ENCODE results near the gene CXCL11.
"Not testable (repeated sequence)": the region's sequence is repeated elsewhere in the genome, so short reads cannot be mapped to it uniquely, and the experiment has no call there.

Gene CXCL11

GRCh38 chr4:76035799-76036380, at the start of gene CXCL11:
Gene CXCL11 (minus strand): TSS chr4:76036070. CDS start chr4:76035987, 83 bp downstream.
- DNase-seq, result no peak

DNA sequence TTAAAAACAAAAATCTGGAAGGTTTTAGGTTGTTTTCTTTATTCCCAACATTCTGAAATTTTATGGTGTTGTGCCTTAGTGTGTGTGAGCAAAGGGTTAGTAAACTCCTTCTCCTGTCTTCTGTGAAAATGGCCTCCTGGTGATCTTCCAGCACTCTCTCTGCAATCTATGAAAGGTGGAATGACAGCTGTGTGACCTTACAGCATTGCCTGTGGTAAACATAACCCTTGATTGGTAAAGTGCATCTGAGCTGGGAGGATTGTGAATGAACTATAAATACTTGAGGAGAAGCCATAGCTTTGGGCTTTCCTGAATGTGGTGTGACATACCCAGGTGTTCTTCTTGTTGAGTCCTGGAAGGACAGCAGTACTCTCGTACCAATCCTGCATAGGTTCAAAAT, 48.7 kb upstream of the CXCL11 start:
- no peak for DNase-seq

GRCh38 chr4:76083386-76083988, 47.6 kb upstream of the CXCL11 start:
- no peak for DNase-seq

DNA sequence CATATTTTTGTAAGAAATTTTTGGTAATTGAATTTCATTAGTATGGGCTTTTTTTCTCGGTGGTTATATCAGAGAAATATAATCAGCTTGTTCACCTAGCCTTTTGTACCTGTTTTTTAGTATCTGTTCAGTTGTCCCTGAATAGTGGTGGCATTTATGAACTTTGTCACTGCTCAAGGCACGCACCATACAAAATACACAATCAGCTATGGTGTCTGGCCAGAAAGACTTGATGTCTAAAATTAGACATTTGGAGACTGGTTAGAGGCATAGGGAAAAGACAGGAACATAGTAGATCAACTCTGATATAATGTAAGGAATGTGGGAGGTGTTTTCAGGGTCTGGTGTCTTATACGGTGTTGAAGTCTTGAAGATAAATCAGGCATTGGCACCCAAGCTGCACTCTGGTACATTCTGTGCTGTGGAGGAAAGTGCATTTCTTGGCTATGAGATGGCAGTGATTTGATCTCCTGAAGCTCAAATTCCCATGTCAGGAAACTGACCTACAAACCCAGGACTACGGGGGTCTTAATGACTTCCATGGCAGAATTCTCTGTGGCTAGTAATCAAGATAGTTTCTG, 42.3 kb upstream of the CXCL11 start:
- no peak for DNase-seq

DNA sequence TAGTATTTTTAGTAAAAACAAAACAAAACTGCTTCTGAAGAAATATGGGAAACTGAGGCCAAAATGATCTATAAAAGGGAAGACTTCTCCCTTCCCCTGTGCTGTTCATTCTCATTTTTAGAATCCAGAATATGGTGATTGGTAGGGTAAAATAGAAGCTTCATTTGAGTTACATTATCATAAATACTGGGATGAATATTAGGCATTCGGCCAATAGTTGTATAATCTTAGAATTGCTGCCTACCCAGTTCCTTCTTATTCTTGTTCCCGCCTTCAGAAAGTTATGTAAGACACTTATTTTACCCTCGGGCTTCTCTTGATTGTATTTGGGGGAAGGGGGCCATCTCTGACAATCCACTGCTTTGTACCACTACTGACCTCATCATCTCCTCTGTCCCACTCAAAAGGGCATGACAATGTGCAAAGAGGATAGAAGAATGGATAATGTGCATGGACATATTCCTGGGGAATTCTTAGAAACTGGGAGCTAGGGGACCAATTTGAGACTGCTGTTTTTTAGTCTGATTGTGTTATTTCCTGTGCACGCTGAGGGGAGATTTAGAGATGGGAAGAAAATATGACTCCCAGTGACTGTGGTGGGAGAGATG, 39.2 kb upstream of the CXCL11 start:
- no peak for DNase-seq

DNA sequence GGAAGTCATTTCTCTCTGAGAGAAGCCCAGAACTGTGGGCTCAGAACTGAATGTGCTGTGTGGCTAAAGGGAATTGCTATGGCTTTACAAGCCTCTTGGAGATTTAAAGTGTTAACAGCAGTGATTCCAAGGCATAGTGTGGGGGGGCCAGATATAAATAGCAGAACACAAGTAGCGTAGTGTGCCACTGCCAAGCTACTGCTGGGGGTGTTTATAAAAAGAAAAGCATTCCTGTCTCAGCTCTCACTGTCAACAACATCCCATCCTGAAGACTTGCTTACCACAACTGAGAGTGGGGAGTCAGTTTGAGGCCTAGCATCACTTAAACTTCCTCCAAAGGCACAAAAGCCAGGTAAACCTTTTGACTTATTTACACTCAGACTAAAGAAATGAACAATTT, 38.6 kb upstream of the CXCL11 start, which contains the start of gene ART3:
Gene ART3 (plus strand): TSS at position 242 of the 400 bp plus-strand sequence. CDS start 1,181 bp downstream, outside the sequence.
- no peak for DNase-seq

- DNase-seq, result no peak
Observed at GRCh38 chr4:76072760-76073159, 36.9 kb upstream of the CXCL11 start.

- peak; percentile 1 for DNase-seq
Observed at GRCh38 chr4:76067652-76068286, 31.9 kb upstream of the CXCL11 start.

GRCh38 chr4:76066546-76066945, 30.7 kb upstream of the CXCL11 start:
- no peak for DNase-seq

DNA sequence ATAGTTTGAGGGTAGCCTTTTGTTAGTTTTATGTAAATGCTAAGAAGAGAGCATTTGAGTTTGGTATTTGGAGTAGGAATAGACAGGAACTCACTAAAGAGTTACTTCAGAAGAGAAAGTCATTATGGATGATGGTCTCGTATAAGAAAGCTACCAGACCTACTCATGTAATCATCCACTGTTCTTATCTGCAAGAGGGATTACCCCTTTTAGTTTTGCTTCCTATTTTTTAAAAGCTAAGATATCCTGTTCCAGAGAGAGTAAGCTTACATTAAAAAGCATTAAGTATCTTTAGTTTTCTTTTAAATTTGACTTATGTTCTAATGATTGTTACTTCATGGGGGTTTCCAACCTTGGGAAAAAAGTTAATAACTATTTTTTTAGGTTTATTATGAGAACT, 26.1 kb upstream of the CXCL11 start:
- DNase-seq, result no peak

DNA sequence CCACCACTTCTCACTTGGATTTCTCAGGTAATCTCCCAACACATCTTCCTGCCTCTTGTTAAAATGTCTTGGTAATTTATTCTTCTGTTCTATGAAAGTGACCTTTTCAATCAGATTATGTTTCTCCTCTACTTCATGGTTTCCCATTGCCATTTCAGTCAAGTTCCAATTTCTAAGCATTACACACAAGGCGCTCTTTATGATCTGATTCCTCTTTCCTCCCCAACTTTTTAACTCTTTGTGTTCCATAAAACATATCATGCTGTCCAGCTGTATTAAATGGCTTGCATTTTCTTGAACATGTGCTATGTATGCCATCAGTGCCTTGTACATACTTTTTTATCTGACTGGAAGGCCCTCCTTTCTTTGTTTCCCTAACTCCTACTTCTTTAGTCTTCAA, 25.6 kb upstream of the CXCL11 start:
- DNase-seq, result no peak

DNA sequence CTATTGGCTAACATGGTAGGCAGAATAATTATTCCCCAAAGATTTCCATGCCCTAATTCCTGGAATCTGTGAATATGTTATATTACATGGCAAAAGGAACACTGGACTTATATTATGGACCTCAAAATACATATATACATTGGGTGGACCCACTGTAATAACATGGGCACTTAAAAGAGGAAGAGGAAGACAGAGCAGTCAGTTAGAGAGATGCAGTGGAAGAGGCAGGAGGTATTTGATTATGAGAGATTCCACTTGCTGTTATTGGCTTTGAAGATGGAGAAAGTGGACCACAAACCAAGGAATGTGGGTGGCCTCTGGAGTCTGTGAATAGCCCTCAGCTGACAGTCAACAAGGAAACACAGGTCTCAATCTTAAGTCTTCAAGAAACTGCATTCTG, 24.6 kb upstream of the CXCL11 start:
- no peak for DNase-seq

DNA sequence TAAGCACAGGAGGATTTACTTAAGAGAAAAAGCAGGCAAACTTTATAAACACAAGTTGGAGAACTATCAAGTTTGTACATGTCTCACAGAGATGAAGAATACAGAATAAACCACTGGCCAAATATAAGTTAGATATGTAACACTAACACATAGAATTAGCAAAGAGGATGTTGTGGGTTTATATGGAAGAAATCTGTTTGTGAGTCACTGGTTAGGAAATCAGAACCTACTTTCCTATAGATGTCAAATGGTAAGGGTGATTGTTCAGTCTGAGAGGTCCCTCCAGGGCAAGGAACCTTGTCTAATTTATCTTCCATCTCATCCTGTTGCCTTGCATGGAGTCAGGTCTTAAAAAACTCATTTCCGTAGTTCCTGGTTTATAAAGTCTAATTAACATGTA, 23.9 kb upstream of the CXCL11 start:
- no peak for DNase-seq

DNA sequence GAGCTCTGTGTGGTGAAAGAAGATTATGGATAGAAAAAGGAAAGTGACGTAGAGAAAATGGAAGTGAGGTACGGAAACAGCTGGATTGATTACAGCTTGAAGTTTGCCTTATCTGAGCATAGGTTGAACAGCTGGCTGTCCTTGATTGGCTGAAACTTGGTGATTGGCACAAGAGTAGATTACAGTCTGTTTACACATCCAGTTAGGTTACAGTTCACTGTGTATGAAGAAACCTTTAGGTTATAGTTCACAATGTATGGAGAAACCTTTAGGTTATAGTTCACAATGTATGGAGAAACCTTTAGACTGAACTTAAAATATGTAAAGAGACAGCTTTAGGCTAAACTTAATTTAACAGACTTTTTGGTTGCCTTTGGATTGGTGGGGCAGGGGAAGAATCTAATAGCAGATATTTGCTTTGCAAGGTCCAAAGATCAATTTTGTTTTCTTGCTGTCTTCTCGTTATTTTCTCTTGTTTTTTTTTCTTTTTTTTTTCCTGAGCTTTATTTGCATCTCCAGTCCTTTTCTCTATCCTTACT, 23.1 kb upstream of the CXCL11 start:
- DNase-seq, result no peak

DNA sequence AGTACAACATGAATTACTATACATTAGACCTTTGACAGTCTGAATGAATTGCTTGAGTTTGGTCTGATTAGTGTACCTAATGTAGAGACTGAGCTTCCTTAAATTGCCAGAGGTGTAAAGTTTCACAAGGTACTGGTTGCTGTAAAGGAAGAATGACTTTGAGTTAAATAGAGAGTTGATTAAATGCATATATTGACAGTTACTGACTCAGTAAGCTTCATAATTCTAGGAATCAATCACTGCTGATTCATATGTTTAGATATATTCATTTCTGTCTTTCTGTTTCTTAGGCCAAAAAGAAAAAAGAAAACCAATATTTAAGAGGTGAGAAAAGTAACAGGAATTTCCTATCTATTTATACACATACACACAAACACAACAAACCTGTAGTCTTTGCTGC, 22.4 kb upstream of the CXCL11 start:
- DNase-seq, result no peak

DNA sequence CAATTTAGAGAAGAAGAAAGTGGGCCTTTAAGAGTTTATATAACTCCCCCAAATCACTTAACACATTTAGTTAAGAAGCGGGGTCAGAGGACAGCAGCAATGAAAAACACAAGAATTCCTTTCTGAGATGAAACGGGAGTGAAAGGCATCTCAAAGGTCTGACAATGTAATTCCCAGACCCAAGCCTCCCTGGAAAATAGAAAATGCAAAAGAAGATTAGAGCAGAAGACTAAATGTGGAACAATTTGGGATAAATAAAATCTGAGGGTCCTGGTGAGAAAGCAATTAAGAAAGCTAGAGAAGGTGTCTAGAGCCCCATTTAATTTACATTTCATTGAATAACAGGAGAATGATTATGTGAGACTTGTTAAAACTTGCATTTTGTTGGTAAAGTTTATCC, 19.6 kb upstream of the CXCL11 start:
- no peak for DNase-seq

DNA sequence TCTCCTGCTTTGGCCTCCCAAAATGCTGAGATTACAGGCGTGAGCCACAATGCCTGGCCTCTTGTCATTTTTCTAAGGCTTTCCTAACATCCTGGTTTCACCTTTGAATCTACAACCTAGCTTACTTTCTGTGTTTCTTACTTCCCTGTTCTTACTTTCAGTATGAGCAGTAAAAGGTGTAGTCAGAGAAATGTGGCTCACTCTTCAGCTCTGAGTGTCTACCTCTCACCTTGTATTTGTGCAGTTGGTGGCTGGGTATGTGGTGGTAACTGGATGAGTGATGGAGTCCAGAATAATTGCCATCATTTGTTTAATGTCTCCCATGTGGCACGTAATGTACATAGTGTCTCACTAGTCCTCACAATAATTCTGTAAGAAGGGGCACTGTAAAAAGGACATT, 19.1 kb upstream of the CXCL11 start:
- DNase-seq, result no peak

GRCh38 chr4:76053730-76054129, 17.9 kb upstream of the CXCL11 start:
- DNase-seq, result no peak

GRCh38 chr4:76050560-76051050, 14.7 kb upstream of the CXCL11 start:
- not testable (repeated sequence) for DNase-seq

DNA sequence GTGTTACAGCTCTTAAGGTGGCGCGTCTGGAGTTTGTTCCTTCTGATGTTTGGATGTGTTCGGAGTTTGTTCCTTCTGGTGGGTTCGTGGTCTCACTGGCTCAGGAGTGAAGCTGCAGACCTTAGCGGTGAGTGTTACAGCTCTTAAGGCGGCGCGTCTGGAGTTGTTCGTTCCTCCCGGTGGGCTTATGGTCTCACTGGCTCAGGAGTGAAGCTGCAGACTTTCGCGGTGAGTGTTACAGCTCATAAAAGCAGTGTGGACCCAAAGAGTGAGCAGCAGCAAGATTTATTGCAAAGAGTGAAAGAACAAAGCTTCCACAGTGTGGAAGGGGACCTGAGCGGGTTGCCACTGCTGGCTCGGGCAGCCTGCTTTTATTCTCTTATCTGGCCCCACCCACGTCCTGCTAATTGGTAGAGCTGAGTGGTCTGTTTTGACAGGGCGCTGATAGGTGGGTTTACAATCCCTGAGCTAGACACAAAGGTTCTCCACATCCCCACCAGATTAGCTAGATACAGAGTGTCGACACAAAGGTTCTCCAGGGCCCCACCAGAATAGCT, 14.1 kb upstream of the CXCL11 start:
- not testable (repeated sequence) for DNase-seq

GRCh38 chr4:76044686-76045085, 8.8 kb upstream of the CXCL11 start:
- not testable (repeated sequence) for DNase-seq

DNA sequence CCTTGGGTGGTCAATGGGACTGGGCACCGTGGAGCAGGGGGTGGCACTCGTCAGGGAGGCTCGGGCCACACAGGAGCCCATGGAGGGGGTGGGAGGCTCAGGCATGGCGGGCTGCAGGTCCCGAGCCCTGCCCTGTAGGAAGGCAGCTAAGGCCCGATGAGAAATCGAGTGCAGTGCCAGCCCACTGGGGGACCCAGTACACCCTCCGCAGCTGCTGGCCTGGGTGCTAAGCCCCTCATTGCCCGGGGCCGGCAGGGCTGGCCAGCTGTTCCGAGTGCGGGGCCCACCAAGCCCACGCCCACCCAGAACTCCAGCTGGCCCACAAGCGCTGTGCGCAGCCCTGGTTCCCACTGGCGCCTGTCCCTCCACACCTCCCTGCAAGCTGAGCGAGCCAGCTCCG, 7.4 kb upstream of the CXCL11 start:
- not testable (repeated sequence) for DNase-seq
